ENCODE results near the gene EXD3. TPM values are rescaled to one million over a fixed set of nuclear protein-coding genes. Genes with fewer than 3 reads are reported as not detected.

The EXD3 gene
- total RNA-seq, 1 experiment from 2014 or later, result 15.3 TPM

GRCh38 chr9:137333016-137333671, 89.8 kb downstream of the EXD3 start:
- Histone ChIP-seq H2BK15ac (ENCODE audit: low read depth, low read length) (no peak overlapping the region), H2BK120ac (ENCODE audit: low read depth, low read length, poor library complexity, severe bottlenecking) (no peak overlapping the region), H3K14ac (ENCODE audit: insufficient read depth, low read length) (no peak overlapping the region), H3T11ph (ENCODE audit: low read length) (no peak overlapping the region), H2BK12ac (ENCODE audit: insufficient read length, low read depth, low read length) (no peak overlapping the region), H4K91ac (ENCODE audit: insufficient read length, low read depth, low read length) (no peak overlapping the region), H4K20me1 (ENCODE audit: control insufficient read depth, insufficient read depth, insufficient read length) (no peaks in the 10 kb centered on the region), H2AK5ac (ENCODE audit: insufficient read length, low read length) (no peak overlapping the region), H4K5ac (ENCODE audit: insufficient read length, low read depth, low read length) (no peak overlapping the region), H3K9me3 (ENCODE audit: control insufficient read depth, low read depth, low read length) (no peaks in the 10 kb centered on the region), H3K23ac (ENCODE audit: insufficient read length, low read depth, low read length) (no peak overlapping the region), H3K4me1 (ENCODE audit: insufficient read depth, low read length) (no peaks in the 10 kb centered on the region), H3K27me3 (ENCODE audit: insufficient read depth, low read length) (no peaks in the 10 kb centered on the region), H2BK5ac (ENCODE audit: insufficient read length, low read length) (no peak overlapping the region), H3K79me2 (ENCODE audit: insufficient read depth, low read length) (no peaks in the 10 kb centered on the region), H3K9ac (ENCODE audit: extremely low read depth, insufficient read length, low read length) (no peak overlapping the region), H2BK20ac (ENCODE audit: low read depth, low read length, poor library complexity, severe bottlenecking) (no peak overlapping the region), H3K27ac (ENCODE audit: insufficient read length, low read depth, low read length) (no peak overlapping the region), H3K23me2 (ENCODE audit: insufficient read length, low read depth, low read length, poor library complexity, severe bottlenecking) (no peaks in the 10 kb centered on the region), H2AFZ (ENCODE audit: low read length) (no peak overlapping the region), H3K56ac (ENCODE audit: insufficient read length, low read depth, low read length) (no peak overlapping the region), H3K18ac (ENCODE audit: insufficient read length, low read depth, low read length) (no peak overlapping the region), H3K4me2 (ENCODE audit: insufficient read depth, insufficient read length, low read length) (no peak overlapping the region), H4K8ac (replicated peaks; ENCODE audit: insufficient read length, low read depth, low read length) (no peak overlapping the region), H3K4ac (ENCODE audit: low read depth, low read length) (no peak overlapping the region), H3K79me1 (ENCODE audit: insufficient read depth, low read depth, low read length, poor library complexity, severe bottlenecking) (no peaks in the 10 kb centered on the region)
- TF ChIP-seq, protein P1, sequence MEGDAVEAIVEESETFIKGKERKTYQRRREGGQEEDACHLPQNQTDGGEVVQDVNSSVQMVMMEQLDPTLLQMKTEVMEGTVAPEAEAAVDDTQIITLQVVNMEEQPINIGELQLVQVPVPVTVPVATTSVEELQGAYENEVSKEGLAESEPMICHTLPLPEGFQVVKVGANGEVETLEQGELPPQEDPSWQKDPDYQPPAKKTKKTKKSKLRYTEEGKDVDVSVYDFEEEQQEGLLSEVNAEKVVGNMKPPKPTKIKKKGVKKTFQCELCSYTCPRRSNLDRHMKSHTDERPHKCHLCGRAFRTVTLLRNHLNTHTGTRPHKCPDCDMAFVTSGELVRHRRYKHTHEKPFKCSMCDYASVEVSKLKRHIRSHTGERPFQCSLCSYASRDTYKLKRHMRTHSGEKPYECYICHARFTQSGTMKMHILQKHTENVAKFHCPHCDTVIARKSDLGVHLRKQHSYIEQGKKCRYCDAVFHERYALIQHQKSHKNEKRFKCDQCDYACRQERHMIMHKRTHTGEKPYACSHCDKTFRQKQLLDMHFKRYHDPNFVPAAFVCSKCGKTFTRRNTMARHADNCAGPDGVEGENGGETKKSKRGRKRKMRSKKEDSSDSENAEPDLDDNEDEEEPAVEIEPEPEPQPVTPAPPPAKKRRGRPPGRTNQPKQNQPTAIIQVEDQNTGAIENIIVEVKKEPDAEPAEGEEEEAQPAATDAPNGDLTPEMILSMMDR (conservative IDR thresholded peaks at IDR 0.05), result no peak
- Mint-ChIP-seq H3K9me3 (peaks cover 13 to 76% of the 10 kb centered on the region in 2 experiments), H3K4me1 (peaks cover 0 to 5% of the 10 kb centered on the region in 2 experiments; a peak in 2 of 4 replicates), H3K36me3 (ENCODE audit: insufficient read depth in 1 of 3, low read depth in 3 of 3) (peaks cover 1 to 3% (median 2%) of the 10 kb centered on the region in 3 experiments; a peak in 4 of 7 replicates), H3K27me3 (ENCODE audit: low read depth) (peaks cover 9% of the 10 kb centered on the region), H3K4me3 (no peak overlapping the region), H3K27ac (no peak overlapping the region)
- no CpG with 5 or more reads among the region's 21 CpGs for WGBS (ENCODE audit: extremely low coverage, insufficient read length, low lambda C conversion rate)
- peak; percentile 26 for DNase-seq
